Stimulated activated CD8-positive, alpha-beta memory T cell treated with anti-CD3 and anti-CD28 coated beads, Interleukin-12 subunit alpha, Interleukin-12 subunit beta, amount 100 ng/mL, for 4 hours (primary cell): ENCODE results near the gene SPDYE11.
"Not testable (repeated sequence)": the region's sequence is repeated elsewhere in the genome, so short reads cannot be mapped to it uniquely, and the experiment has no call there.

Experiments used
- DNase-seq: peaks from one replicate; pipeline ENCODE4 v3.0.0-alpha.2; 2020; ENCODE audit warnings: low read depth

The SPDYE11 gene, protein sequence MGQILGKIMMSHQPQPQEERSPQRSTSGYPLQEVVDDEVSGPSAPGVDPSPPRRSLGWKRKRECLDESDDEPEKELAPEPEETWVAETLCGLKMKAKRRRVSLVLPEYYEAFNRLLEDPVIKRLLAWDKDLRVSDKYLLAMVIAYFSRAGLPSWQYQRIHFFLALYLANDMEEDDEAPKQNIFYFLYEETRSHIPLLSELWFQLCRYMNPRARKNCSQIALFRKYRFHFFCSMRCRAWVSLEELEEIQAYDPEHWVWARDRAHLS

DNA sequence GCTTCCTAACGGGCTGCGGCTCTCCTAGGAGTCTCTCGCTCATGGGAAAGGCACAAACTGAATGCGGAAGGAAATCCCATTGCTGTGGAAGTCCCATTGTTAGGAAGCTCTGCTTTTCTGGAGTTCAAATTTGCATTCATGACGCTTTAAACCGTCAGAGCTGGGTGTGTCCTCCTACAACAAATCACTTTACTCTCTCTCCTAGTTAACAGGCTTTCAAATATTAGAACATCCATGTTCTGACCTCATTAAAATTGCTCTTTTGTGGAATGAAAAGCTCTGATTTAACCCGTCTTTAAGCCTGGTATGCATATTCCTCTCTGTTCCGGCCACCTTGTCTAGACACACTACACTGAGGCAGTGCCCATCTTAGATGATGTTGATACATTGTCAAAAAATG is at the start of gene SPDYE11:
TSS of gene SPDYE11 (minus strand) at position 101 of the 400 bp plus-strand sequence. CDS start 1,800 bp downstream, outside the sequence.
- not testable (repeated sequence) for DNase-seq

DNA sequence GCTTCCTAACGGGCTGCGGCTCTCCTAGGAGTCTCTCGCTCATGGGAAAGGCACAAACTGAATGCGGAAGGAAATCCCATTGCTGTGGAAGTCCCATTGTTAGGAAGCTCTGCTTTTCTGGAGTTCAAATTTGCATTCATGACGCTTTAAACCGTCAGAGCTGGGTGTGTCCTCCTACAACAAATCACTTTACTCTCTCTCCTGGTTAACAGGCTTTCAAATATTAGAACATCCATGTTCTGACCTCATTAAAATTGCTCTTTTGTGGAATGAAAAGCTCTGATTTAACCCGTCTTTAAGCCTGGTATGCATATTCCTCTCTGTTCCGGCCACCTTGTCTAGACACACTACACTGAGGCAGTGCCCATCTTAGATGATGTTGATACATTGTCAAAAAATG is 28.2 kb upstream of the SPDYE11 start, which contains the start of gene SPDYE9:
TSS of gene SPDYE9 (minus strand) at position 101 of the 400 bp plus-strand sequence. CDS start 1,800 bp downstream, outside the sequence.
- DNase-seq, result not testable (repeated sequence)

DNA sequence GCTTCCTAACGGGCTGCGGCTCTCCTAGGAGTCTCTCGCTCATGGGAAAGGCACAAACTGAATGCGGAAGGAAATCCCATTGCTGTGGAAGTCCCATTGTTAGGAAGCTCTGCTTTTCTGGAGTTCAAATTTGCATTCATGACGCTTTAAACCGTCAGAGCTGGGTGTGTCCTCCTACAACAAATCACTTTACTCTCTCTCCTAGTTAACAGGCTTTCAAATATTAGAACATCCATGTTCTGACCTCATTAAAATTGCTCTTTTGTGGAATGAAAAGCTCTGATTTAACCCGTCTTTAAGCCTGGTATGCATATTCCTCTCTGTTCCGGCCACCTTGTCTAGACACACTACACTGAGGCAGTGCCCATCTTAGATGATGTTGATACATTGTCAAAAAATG is 28.0 kb downstream of the SPDYE11 start, which contains the start of gene SPDYE8:
TSS of gene SPDYE8 (minus strand) at position 101 of the 400 bp plus-strand sequence. CDS start 1,800 bp downstream, outside the sequence.
- not testable (repeated sequence) for DNase-seq

DNA sequence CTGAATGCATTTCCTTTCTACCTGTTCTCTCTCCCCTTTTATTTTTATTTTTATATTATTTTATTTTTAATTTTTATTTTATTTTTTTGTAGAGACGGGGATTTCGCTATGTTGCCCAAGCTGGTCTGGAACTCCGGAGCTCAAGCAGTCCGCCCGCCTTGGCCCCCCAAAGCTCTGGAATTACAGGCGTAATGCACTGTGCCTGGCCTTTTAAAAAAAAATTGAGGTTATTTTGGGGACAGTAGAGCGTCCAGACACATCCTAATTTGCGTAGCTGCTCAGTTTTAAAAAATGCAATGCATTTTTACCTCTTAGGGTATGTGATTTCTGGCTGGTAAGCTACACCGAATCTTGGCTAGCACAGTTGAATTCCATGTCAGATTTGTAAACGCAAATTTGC is 51.2 kb downstream of the SPDYE11 start:
- not testable (repeated sequence) for DNase-seq

DNA sequence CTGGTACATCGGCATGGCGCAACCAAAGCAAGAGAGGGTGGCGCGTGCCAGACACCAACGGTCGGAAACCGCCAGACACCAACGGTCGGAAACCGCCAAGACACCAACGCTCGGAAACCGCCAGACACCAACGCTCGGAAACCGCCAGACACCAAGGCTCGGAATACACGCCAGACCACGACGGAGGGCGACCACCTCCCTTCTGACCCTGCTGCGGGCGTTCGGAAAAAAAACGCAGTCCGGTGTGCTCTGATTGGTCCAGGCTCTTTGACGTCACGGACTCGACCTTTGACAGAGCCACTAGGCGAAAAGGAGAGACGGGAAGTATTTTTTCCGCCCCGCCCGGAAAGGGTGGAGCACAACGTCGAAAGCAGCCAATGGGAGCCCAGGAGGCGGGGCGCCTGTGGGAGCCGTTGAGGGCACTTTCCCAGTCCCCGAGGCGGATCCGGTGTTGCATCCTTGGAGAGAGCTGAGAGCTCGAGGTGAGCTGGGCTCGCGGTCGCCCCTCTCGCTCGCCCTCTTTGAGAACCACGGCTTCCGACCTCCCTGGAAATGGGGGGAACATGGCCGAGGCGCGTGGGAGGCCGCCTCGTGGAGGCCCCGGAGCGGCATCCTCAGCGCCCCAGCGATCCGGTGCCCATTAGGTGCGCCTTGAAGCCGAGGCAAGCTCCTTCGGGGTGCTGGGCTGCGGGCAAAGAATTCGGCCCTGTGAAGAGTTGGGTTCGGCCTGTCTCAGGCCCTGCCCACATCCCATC is 51.8 kb downstream of the SPDYE11 start:
- peak; percentile 85 for DNase-seq

DNA sequence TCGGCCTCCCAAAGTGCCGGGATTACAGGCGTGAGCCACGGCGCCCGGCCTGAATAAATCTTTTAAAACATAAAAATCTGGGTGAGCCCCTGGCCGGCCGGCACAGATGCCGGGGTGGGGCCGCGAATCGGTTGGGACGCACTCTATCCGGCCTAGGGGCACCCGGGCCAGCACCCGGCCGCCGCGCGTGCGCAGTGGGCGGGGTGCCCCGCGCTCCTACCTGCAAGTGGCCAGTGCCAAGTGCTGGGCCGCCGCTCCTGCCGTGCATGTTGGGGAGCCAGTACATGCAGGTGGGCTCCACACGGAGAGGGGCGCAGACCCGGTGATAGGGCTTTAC is 52.4 kb downstream of the SPDYE11 start:
- DNase-seq, result peak; percentile 59

DNA sequence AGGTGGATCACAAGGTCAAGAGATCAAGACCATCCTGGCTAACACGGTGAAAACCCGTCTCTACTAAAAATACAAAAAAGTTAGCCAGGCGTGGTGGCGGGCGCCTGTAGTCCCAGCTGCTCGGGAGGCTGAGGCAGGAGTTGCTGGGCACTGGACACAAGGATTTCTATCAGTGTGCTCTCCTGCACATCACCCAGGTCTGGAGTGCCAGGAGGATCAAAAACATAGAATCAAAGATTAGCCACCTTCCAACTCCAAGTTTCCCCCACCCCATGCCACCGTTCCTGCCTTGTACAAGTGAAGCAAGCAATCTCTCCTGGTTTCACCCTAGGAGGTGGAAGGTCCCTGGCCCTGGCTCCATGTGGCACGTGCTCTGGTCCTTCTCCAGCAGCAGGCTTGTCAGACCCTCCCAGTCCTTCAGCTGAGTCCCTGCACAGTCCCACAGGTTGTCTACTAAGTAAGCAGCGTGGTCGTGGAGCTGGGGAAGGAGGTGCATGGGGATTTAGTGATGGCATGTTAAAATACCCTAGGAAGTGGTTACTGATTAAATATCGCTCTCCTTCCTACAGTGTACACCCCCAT is 59.7 kb downstream of the SPDYE11 start:
- not testable (repeated sequence) for DNase-seq
